Stimulated activated naive CD8-positive, alpha-beta T cell treated with anti-CD3 and anti-CD28 coated beads, Interleukin-15, amount 100 ng/mL, for 72 hours (primary cell): ENCODE measurements around the gene ERC2.

Source experiments
- ATAC-seq: fragments of 150-1000 bp; cut with Tn5 transposase; 2 replicates; pipeline ENCODE4 v1.10.0; 2021; ENCODE audit warnings: mild to moderate bottlenecking, moderate library complexity
- DNase-seq, 2 donors: peaks; one replicate each; pipeline ENCODE4 v3.0.0; 2021 to 2022
- H3K27ac Mint-ChIP-seq, 2 donors: one replicate each; pipeline ENCODE4 v1.8.0; 2022; ENCODE audit warnings: mild to moderate bottlenecking in 2 of 2, mixed read lengths in 2 of 2, moderate library complexity in 2 of 2
- H3K27me3 Mint-ChIP-seq: one replicate; pipeline ENCODE4 v1.8.0; 2022; ENCODE audit warnings: mixed read lengths
- H3K4me1 Mint-ChIP-seq: one replicate; pipeline ENCODE4 v1.8.0; 2022; ENCODE audit warnings: mild to moderate bottlenecking, mixed read lengths
- H3K4me3 Mint-ChIP-seq, 2 donors: one replicate each; pipeline ENCODE4 v1.8.0; 2022; ENCODE audit warnings: mild to moderate bottlenecking in 2 of 2, mixed read lengths in 2 of 2, moderate library complexity in 1 of 2
- H3K9me3 Mint-ChIP-seq, 2 donors: one replicate each; pipeline ENCODE4 v1.8.0; 2022; ENCODE audit warnings: mixed read lengths in 2 of 2

Gene ERC2

GRCh38 chr3:55906896-55907295 is 561.4 kb downstream of the ERC2 start:
- DNase-seq (no peak), ATAC-seq (no peak)
- no peak overlapping the region for H3K4me3 Mint-ChIP-seq
- H3K27ac Mint-ChIP-seq, result no peak overlapping the region
- no peaks in the 10 kb centered on the region for H3K4me1 Mint-ChIP-seq
- peaks cover 7% of the 10 kb centered on the region for H3K27me3 Mint-ChIP-seq
- peaks cover 0 to 2% of the 10 kb centered on the region in 2 donors for H3K9me3 Mint-ChIP-seq

- H3K27ac Mint-ChIP-seq, result no peak overlapping the region
- DNase-seq, result no peak
- peaks cover 7% of the 10 kb centered on the region for H3K27me3 Mint-ChIP-seq
- no peaks in the 10 kb centered on the region for H3K4me1 Mint-ChIP-seq
- no peaks in the 10 kb centered on the region for H3K9me3 Mint-ChIP-seq
- no peak for ATAC-seq
- H3K4me3 Mint-ChIP-seq, result no peak overlapping the region
Measured at GRCh38 chr3:55904716-55905115, 563.6 kb downstream of the ERC2 start.

GRCh38 chr3:55903680-55904079 is 564.6 kb downstream of the ERC2 start:
- Mint-ChIP-seq H3K27me3 (peaks cover 7% of the 10 kb centered on the region), H3K9me3 (no peaks in the 10 kb centered on the region), H3K27ac (no peak overlapping the region), H3K4me1 (no peaks in the 10 kb centered on the region), H3K4me3 (no peak overlapping the region)
- DNase-seq (no peak), ATAC-seq (no peak)

- H3K27ac Mint-ChIP-seq, result no peak overlapping the region
- peaks cover 7% of the 10 kb centered on the region for H3K27me3 Mint-ChIP-seq
- DNase-seq (no peak), ATAC-seq (no peak)
- H3K9me3 Mint-ChIP-seq, result no peaks in the 10 kb centered on the region
- no peaks in the 10 kb centered on the region for H3K4me1 Mint-ChIP-seq
- H3K4me3 Mint-ChIP-seq, result no peak overlapping the region
Measured at GRCh38 chr3:55902221-55902900, 565.9 kb downstream of the ERC2 start.

GRCh38 chr3:55899887-55900286 is 568.4 kb downstream of the ERC2 start:
- no peaks in the 10 kb centered on the region for H3K9me3 Mint-ChIP-seq
- H3K27me3 Mint-ChIP-seq, result peaks cover 7% of the 10 kb centered on the region
- DNase-seq, result no peak
- H3K4me1 Mint-ChIP-seq, result no peaks in the 10 kb centered on the region
- no peak overlapping the region for H3K4me3 Mint-ChIP-seq
- no peak for ATAC-seq
- H3K27ac Mint-ChIP-seq, result no peak overlapping the region

- no peak overlapping the region for H3K27ac Mint-ChIP-seq
- peaks cover 7% of the 10 kb centered on the region for H3K27me3 Mint-ChIP-seq
- no peak for ATAC-seq
- H3K9me3 Mint-ChIP-seq, result no peaks in the 10 kb centered on the region
- no peak overlapping the region for H3K4me3 Mint-ChIP-seq
- H3K4me1 Mint-ChIP-seq, result no peaks in the 10 kb centered on the region
- DNase-seq, result no peak
Measured at GRCh38 chr3:55897573-55898224, 570.6 kb downstream of the ERC2 start.

- Mint-ChIP-seq H3K27ac (no peak overlapping the region), H3K27me3 (no peaks in the 10 kb centered on the region), H3K4me3 (no peak overlapping the region), H3K4me1 (no peaks in the 10 kb centered on the region), H3K9me3 (no peaks in the 10 kb centered on the region)
- ATAC-seq, result no peak
- no peak for DNase-seq
Measured at GRCh38 chr3:55895897-55896566, 572.2 kb downstream of the ERC2 start.

- Mint-ChIP-seq H3K4me3 (no peak overlapping the region), H3K4me1 (no peaks in the 10 kb centered on the region), H3K27me3 (no peaks in the 10 kb centered on the region), H3K9me3 (no peaks in the 10 kb centered on the region), H3K27ac (no peak overlapping the region)
- no peak for ATAC-seq
- DNase-seq, result no peak
Measured at GRCh38 chr3:55894605-55895004, 573.7 kb downstream of the ERC2 start.

GRCh38 chr3:55893045-55893664 is 575.1 kb downstream of the ERC2 start:
- Mint-ChIP-seq H3K4me1 (no peaks in the 10 kb centered on the region), H3K9me3 (no peaks in the 10 kb centered on the region), H3K4me3 (no peak overlapping the region), H3K27ac (no peak overlapping the region), H3K27me3 (no peaks in the 10 kb centered on the region)
- ATAC-seq (no peak), DNase-seq (no peak)

GRCh38 chr3:55891106-55891505 is 577.2 kb downstream of the ERC2 start:
- Mint-ChIP-seq H3K4me3 (no peak overlapping the region), H3K9me3 (no peaks in the 10 kb centered on the region)

GRCh38 chr3:55888282-55888885 is 579.9 kb downstream of the ERC2 start:
- Mint-ChIP-seq H3K27ac (no peak overlapping the region), H3K9me3 (no peaks in the 10 kb centered on the region), H3K4me3 (no peak overlapping the region), H3K27me3 (no peaks in the 10 kb centered on the region), H3K4me1 (no peaks in the 10 kb centered on the region)
- ATAC-seq, result no peak
- DNase-seq, result no peak

More at GRCh38 chr3:55891106-55891505, 577.2 kb downstream of the ERC2 start:
- DNase-seq (no peak), ATAC-seq (no peak)
- Mint-ChIP-seq H3K27me3 (no peaks in the 10 kb centered on the region), H3K27ac (no peak overlapping the region), H3K4me1 (no peaks in the 10 kb centered on the region)

GRCh38 chr3:55885721-55886120 is 582.5 kb downstream of the ERC2 start:
- no peaks in the 10 kb centered on the region for H3K9me3 Mint-ChIP-seq
- ATAC-seq, result no peak
- H3K27me3 Mint-ChIP-seq, result no peaks in the 10 kb centered on the region
- H3K4me1 Mint-ChIP-seq, result no peaks in the 10 kb centered on the region
- DNase-seq, result no peak
- H3K4me3 Mint-ChIP-seq, result no peak overlapping the region
- H3K27ac Mint-ChIP-seq, result no peak overlapping the region

GRCh38 chr3:55884491-55885285 is 583.6 kb downstream of the ERC2 start:
- Mint-ChIP-seq H3K27me3 (no peaks in the 10 kb centered on the region), H3K4me3 (no peak overlapping the region), H3K9me3 (no peaks in the 10 kb centered on the region), H3K4me1 (no peaks in the 10 kb centered on the region), H3K27ac (no peak overlapping the region)
- no peak for ATAC-seq
- no peak for DNase-seq

GRCh38 chr3:55884066-55884465 is 584.2 kb downstream of the ERC2 start:
- H3K4me1 Mint-ChIP-seq, result no peaks in the 10 kb centered on the region
- H3K9me3 Mint-ChIP-seq, result no peaks in the 10 kb centered on the region
- no peaks in the 10 kb centered on the region for H3K27me3 Mint-ChIP-seq
- ATAC-seq (no peak), DNase-seq (no peak)
- H3K4me3 Mint-ChIP-seq, result no peak overlapping the region
- H3K27ac Mint-ChIP-seq, result no peak overlapping the region

- H3K27me3 Mint-ChIP-seq, result no peaks in the 10 kb centered on the region
- peak overlapping the region in 1 of 2 donors; percentile 50 for H3K27ac Mint-ChIP-seq
- ATAC-seq (no peak), DNase-seq (no peak)
- H3K4me1 Mint-ChIP-seq, result no peaks in the 10 kb centered on the region
- H3K9me3 Mint-ChIP-seq, result no peaks in the 10 kb centered on the region
- H3K4me3 Mint-ChIP-seq, result no peak overlapping the region
Measured at GRCh38 chr3:55882006-55882405, 586.3 kb downstream of the ERC2 start.
